Activated CD8-positive, alpha-beta T cell treated with anti-CD3 and anti-CD28 coated beads, Interleukin-2, amount 10 ng/mL, durations not matched to agents 7 days and 5 days (primary cell): ENCODE results near the gene GGCT. TPM values are rescaled to one million over a fixed set of nuclear protein-coding genes. Genes with fewer than 3 reads are reported as not detected.
"Not testable (repeated sequence)": the region's sequence is repeated elsewhere in the genome, so short reads cannot be mapped to it uniquely, and the experiment has no call there.

Source experiments
- ATAC-seq: fragments of 150-1000 bp; cut with Tn5 transposase; one replicate; pipeline ENCODE4 v1.10.0; 2021; ENCODE audit warnings: moderate library complexity
- CTCF ChIA-PET: fragments of 350-600 bp; sonication (Branson Sonifier 250); formaldehyde crosslinking; loops from one replicate; lab custom pipeline; 2021; ENCODE audit warnings: antibody characterized with exemption; lab: Charles Lee
- POLR2A ChIA-PET: fragments of 350-600 bp; sonication (Branson Sonifier 250); formaldehyde crosslinking; loops from one replicate; lab custom pipeline; 2021; ENCODE audit warnings: antibody characterized with exemption; lab: Charles Lee
- DNase-seq: peaks from one replicate; pipeline ENCODE4 v3.0.0-alpha.2; 2020
- H3K27ac Mint-ChIP-seq: one replicate; pipeline ENCODE4 v1.8.0; 2021; ENCODE audit warnings: mild to moderate bottlenecking, mixed read lengths
- H3K27me3 Mint-ChIP-seq: one replicate; pipeline ENCODE4 v1.8.0; 2021; ENCODE audit warnings: low read depth, mixed read lengths
- H3K36me3 Mint-ChIP-seq: one replicate; pipeline ENCODE4 v1.8.0; 2021; ENCODE audit warnings: low read depth, mixed read lengths
- H3K4me1 Mint-ChIP-seq: one replicate; pipeline ENCODE4 v1.8.0; 2021; ENCODE audit warnings: low read depth, mixed read lengths
- H3K4me3 Mint-ChIP-seq: one replicate; pipeline ENCODE4 v1.8.0; 2021; ENCODE audit warnings: mild to moderate bottlenecking, mixed read lengths
- H3K9me3 Mint-ChIP-seq: one replicate; pipeline ENCODE4 v1.8.0; 2022; ENCODE audit warnings: mixed read lengths; ENCODE audit not compliant: insufficient read depth
- total RNA-seq, 2 experiments: library from RNA; stranded (reverse); gene quantifications; one replicate each; pipeline ENCODE4 v1.2.3, GENCODE V29; 2021

GGCT gene
- total RNA-seq, 2 experiments from 2014 or later: 49.7 to 50.2 TPM

- ATAC-seq (no peak), DNase-seq (no peak)
- Mint-ChIP-seq H3K27me3 (no peaks in the 10 kb centered on the region), H3K27ac (no peak overlapping the region), H3K4me3 (no peak overlapping the region), H3K9me3 (no peaks in the 10 kb centered on the region), H3K36me3 (peaks cover 3% of the 10 kb centered on the region), H3K4me1 (no peaks in the 10 kb centered on the region)
- ChIA-PET POLR2A (no interaction called here), CTCF (no interaction called here)
Measured at GRCh38 chr7:30533886-30534285, 29.3 kb upstream of the GGCT start.

GRCh38 chr7:30531286-30531685, 26.7 kb upstream of the GGCT start:
- DNase-seq: no peak
- H3K36me3 Mint-ChIP-seq: no peaks in the 10 kb centered on the region

GRCh38 chr7:30530373-30530772, 25.7 kb upstream of the GGCT start:
- Mint-ChIP-seq H3K27ac (no peak overlapping the region), H3K4me3 (no peak overlapping the region), H3K9me3 (no peaks in the 10 kb centered on the region), H3K27me3 (no peaks in the 10 kb centered on the region), H3K4me1 (no peaks in the 10 kb centered on the region), H3K36me3 (no peaks in the 10 kb centered on the region)
- no peak for ATAC-seq
- ChIA-PET CTCF (no interaction called here), POLR2A (no interaction called here)
- no peak for DNase-seq

More at GRCh38 chr7:30531286-30531685, 26.7 kb upstream of the GGCT start:
- no peaks in the 10 kb centered on the region for H3K9me3 Mint-ChIP-seq
- no peaks in the 10 kb centered on the region for H3K27me3 Mint-ChIP-seq
- ATAC-seq: no peak
- H3K4me1 Mint-ChIP-seq: no peaks in the 10 kb centered on the region
- H3K4me3 Mint-ChIP-seq: no peak overlapping the region
- CTCF ChIA-PET: no interaction called here
- no peak overlapping the region for H3K27ac Mint-ChIP-seq
- POLR2A ChIA-PET: no interaction called here

GRCh38 chr7:30528779-30529178, 24.1 kb upstream of the GGCT start:
- no peaks in the 10 kb centered on the region for H3K9me3 Mint-ChIP-seq
- no peak for DNase-seq
- CTCF ChIA-PET: interaction anchor here (1.6 to 1.7 kb wide), 2 partner anchors 20 to 21 kb away, joined by 3 to 4 read pairs; no protein-coding TSS in a partner anchor
- ATAC-seq: no peak
- no peaks in the 10 kb centered on the region for H3K36me3 Mint-ChIP-seq
- no peak overlapping the region for H3K27ac Mint-ChIP-seq
- no peak overlapping the region for H3K4me3 Mint-ChIP-seq
- H3K27me3 Mint-ChIP-seq: no peaks in the 10 kb centered on the region
- peaks cover 5% of the 10 kb centered on the region for H3K4me1 Mint-ChIP-seq
- POLR2A ChIA-PET: no interaction called here

GRCh38 chr7:30527297-30527696, 22.7 kb upstream of the GGCT start:
- ATAC-seq, DNase-seq, H3K36me3 Mint-ChIP-seq, H3K4me1 Mint-ChIP-seq, H3K27me3 Mint-ChIP-seq, POLR2A ChIA-PET, H3K27ac Mint-ChIP-seq, H3K4me3 Mint-ChIP-seq, H3K9me3 Mint-ChIP-seq: not testable (repeated sequence)
- CTCF ChIA-PET: interaction anchor here (1.6 to 1.7 kb wide), 2 partner anchors 19 to 22 kb away, joined by 3 to 4 read pairs; no protein-coding TSS in a partner anchor

- H3K27me3 Mint-ChIP-seq: no peaks in the 10 kb centered on the region
- H3K4me1 Mint-ChIP-seq: peaks cover 5% of the 10 kb centered on the region
- no peaks in the 10 kb centered on the region for H3K36me3 Mint-ChIP-seq
- no peak overlapping the region for H3K27ac Mint-ChIP-seq
- no peak overlapping the region for H3K4me3 Mint-ChIP-seq
- ChIA-PET CTCF (no interaction called here), POLR2A (interaction anchor here (0.7 kb wide), 1 partner anchor 369 kb away, joined by 4 read pairs; no protein-coding TSS in a partner anchor)
- DNase-seq (no peak), ATAC-seq (no peak)
- no peaks in the 10 kb centered on the region for H3K9me3 Mint-ChIP-seq
Measured at GRCh38 chr7:30526163-30526562, 21.5 kb upstream of the GGCT start.

GRCh38 chr7:30525429-30525828, 20.8 kb upstream of the GGCT start:
- ATAC-seq (no peak), DNase-seq (no peak)
- ChIA-PET POLR2A (no interaction called here), CTCF (no interaction called here)
- Mint-ChIP-seq H3K4me1 (peaks cover 5% of the 10 kb centered on the region), H3K27me3 (no peaks in the 10 kb centered on the region), H3K9me3 (no peaks in the 10 kb centered on the region), H3K36me3 (no peaks in the 10 kb centered on the region), H3K27ac (no peak overlapping the region), H3K4me3 (no peak overlapping the region)

- ChIA-PET POLR2A (no interaction called here), CTCF (no interaction called here)
- no peaks in the 10 kb centered on the region for H3K27me3 Mint-ChIP-seq
- H3K9me3 Mint-ChIP-seq: no peaks in the 10 kb centered on the region
- H3K36me3 Mint-ChIP-seq: no peaks in the 10 kb centered on the region
- DNase-seq (no peak), ATAC-seq (no peak)
- H3K4me1 Mint-ChIP-seq: peaks cover 5% of the 10 kb centered on the region
- no peak overlapping the region for H3K4me3 Mint-ChIP-seq
- H3K27ac Mint-ChIP-seq: no peak overlapping the region
Measured at GRCh38 chr7:30524545-30524944, 19.9 kb upstream of the GGCT start.

GRCh38 chr7:30523466-30523865, 18.8 kb upstream of the GGCT start:
- Mint-ChIP-seq H3K4me3 (no peak overlapping the region), H3K36me3 (no peaks in the 10 kb centered on the region), H3K9me3 (no peaks in the 10 kb centered on the region), H3K27me3 (no peaks in the 10 kb centered on the region), H3K27ac (no peak overlapping the region), H3K4me1 (peaks cover 5% of the 10 kb centered on the region)
- ChIA-PET POLR2A (no interaction called here), CTCF (no interaction called here)
- ATAC-seq: no peak
- DNase-seq: no peak

- Mint-ChIP-seq H3K9me3 (no peaks in the 10 kb centered on the region), H3K27me3 (no peaks in the 10 kb centered on the region), H3K4me1 (peaks cover 5% of the 10 kb centered on the region), H3K4me3 (no peak overlapping the region), H3K27ac (no peak overlapping the region), H3K36me3 (no peaks in the 10 kb centered on the region)
- DNase-seq (no peak), ATAC-seq (no peak)
- ChIA-PET POLR2A (no interaction called here), CTCF (interaction anchor here (2.2 to 2.5 kb wide), 2 partner anchors 11 to 42 kb away, joined by 10 read pairs; no protein-coding TSS in a partner anchor)
Measured at GRCh38 chr7:30522159-30522558, 17.5 kb upstream of the GGCT start.

GRCh38 chr7:30521532-30521931, 16.9 kb upstream of the GGCT start:
- CTCF ChIA-PET: interaction anchor here (2.2 to 2.5 kb wide), 2 partner anchors 11 to 42 kb away, joined by 10 read pairs; no protein-coding TSS in a partner anchor
- H3K9me3 Mint-ChIP-seq: no peaks in the 10 kb centered on the region
- H3K36me3 Mint-ChIP-seq: no peaks in the 10 kb centered on the region
- POLR2A ChIA-PET: interaction anchor here (0.8 kb wide), 1 partner anchor 189 kb away, joined by 3 read pairs; no protein-coding TSS in a partner anchor
- H3K4me3 Mint-ChIP-seq: no peak overlapping the region
- ATAC-seq (no peak), DNase-seq (no peak)
- H3K4me1 Mint-ChIP-seq: peaks cover 5% of the 10 kb centered on the region
- no peak overlapping the region for H3K27ac Mint-ChIP-seq
- no peaks in the 10 kb centered on the region for H3K27me3 Mint-ChIP-seq

GRCh38 chr7:30519122-30519521, 14.5 kb upstream of the GGCT start:
- CTCF ChIA-PET: no interaction called here

GRCh38 chr7:30515761-30516160, 11.1 kb upstream of the GGCT start:
- CTCF ChIA-PET: no interaction called here
- H3K27ac Mint-ChIP-seq: no peak overlapping the region

More at GRCh38 chr7:30519122-30519521, 14.5 kb upstream of the GGCT start:
- Mint-ChIP-seq H3K9me3 (no peaks in the 10 kb centered on the region), H3K27ac (no peak overlapping the region), H3K27me3 (no peaks in the 10 kb centered on the region), H3K4me3 (no peak overlapping the region), H3K4me1 (no peaks in the 10 kb centered on the region), H3K36me3 (no peaks in the 10 kb centered on the region)
- DNase-seq: no peak
- POLR2A ChIA-PET: no interaction called here
- no peak for ATAC-seq

More at GRCh38 chr7:30515761-30516160, 11.1 kb upstream of the GGCT start:
- ATAC-seq: no peak
- H3K4me1 Mint-ChIP-seq: no peaks in the 10 kb centered on the region
- POLR2A ChIA-PET: no interaction called here
- DNase-seq: no peak
- H3K27me3 Mint-ChIP-seq: no peaks in the 10 kb centered on the region
- H3K36me3 Mint-ChIP-seq: no peaks in the 10 kb centered on the region
- no peak overlapping the region for H3K4me3 Mint-ChIP-seq
- no peaks in the 10 kb centered on the region for H3K9me3 Mint-ChIP-seq
